Stimulated activated CD4-positive, alpha-beta T cell treated with anti-CD3 and anti-CD28 coated beads, TNF-alpha, amount 100 ng/mL, for 48 hours (primary cell): ENCODE measurements around the gene DNAAF5.

Experiments
- DNase-seq, 3 donors: peaks; one replicate each; pipeline ENCODE4 v3.0.0-alpha.2; 2020; ENCODE audit warnings: low read depth in 3 of 3

Gene DNAAF5

DNA sequence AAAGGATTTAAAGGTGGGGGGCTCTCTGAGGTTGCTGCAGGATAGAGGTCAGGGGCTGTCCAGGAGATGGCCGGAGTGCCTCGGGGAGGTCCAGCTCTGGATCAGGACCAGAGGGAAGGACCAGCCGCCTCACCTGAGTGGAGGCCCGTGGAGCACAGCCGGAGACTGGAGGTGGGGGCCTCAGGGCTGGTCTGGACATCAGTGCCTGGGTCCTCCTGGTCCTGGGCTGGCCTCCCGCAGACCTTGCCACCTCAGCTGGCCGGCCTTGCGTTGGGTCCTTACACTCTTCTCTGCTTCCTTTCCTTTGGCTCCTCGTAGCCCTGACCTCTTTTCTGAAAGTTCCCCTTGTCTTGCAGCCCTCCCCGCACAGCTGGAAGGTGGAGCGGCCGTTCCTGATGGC lies 107.8 kb downstream of the DNAAF5 start:
- DNase-seq = no peak

DNA sequence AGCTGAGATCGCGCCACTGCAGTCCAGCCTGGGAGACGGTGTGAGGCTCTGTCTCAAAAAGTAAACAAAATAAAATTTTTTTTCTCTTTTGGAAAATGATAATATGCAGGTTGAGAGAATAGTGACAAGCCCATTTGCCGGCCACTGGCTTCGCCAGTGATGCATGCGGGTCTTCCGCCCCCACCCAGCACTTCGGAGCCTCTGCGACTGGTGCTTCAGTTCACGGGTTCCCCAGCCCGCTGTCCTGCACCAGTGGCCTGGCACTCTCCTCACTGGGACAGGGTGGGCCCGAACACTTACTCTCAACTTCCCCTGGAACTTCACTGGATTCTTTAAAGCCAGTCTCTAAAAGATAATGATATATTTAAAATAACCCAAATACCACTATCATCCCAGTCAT lies 108.5 kb downstream of the DNAAF5 start:
- no peak for DNase-seq

GRCh38 chr7:835485-836401 lies 109.2 kb downstream of the DNAAF5 start:
- no peak for DNase-seq
